Body of pancreas (tissue), 4 donors: ENCODE results near the gene G6PD.

Source experiments
- POLR2A ChIP-seq, 3 donors: fragments of 450-650 bp; IDR thresholded peaks; one replicate each; pipeline ENCODE4 v1.6.1; 2016; ENCODE audit warnings: antibody characterized with exemption in 3 of 3, mild to moderate bottlenecking in 2 of 3
- TF ChIP-seq, protein P1 (sequence below), 7 experiments: fragments of 450-650 bp in 4 of 7; fragments of 200-600 bp in 3 of 7; sonication (generic) in 3 of 7; IDR thresholded peaks; one replicate each; pipeline ENCODE4 v1.5.1; 2016 to 2019; ENCODE audit warnings: antibody characterized with exemption in 7 of 7

DNA sequence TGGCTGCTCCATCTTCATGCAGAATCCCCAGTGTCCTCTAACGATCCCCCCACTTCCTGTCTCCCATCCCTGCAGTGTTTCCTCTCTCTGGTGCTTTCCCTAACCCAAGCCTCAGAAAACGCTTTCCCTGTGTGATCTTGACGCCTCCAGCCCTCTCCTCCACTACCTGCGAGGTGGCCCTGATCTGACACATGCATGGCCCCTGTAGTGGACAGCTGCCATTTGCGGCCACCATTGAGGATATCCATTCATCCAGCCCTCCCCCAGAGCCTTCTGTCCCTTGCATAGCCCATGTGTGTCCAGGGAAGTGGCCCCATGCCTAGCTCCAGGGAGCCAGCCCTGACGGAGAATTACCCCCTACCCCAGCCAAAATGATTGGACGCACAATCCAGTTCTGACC, 63.3 kb downstream of the G6PD start:
- TF ChIP-seq, protein P1, sequence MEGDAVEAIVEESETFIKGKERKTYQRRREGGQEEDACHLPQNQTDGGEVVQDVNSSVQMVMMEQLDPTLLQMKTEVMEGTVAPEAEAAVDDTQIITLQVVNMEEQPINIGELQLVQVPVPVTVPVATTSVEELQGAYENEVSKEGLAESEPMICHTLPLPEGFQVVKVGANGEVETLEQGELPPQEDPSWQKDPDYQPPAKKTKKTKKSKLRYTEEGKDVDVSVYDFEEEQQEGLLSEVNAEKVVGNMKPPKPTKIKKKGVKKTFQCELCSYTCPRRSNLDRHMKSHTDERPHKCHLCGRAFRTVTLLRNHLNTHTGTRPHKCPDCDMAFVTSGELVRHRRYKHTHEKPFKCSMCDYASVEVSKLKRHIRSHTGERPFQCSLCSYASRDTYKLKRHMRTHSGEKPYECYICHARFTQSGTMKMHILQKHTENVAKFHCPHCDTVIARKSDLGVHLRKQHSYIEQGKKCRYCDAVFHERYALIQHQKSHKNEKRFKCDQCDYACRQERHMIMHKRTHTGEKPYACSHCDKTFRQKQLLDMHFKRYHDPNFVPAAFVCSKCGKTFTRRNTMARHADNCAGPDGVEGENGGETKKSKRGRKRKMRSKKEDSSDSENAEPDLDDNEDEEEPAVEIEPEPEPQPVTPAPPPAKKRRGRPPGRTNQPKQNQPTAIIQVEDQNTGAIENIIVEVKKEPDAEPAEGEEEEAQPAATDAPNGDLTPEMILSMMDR (IDR thresholded peaks at IDR 0.05) = no peak
- TF ChIP-seq POLR2A (IDR thresholded peaks at IDR 0.05) = no peak
